ENCODE data around the gene HADHA.

- TF ChIP-seq EZH2 (IDR thresholded peaks at IDR 0.05; ENCODE audit: low read length, unreplicated experiment) (no peak), CTCF (conservative IDR thresholded peaks at IDR 0.05; ENCODE audit: low read depth, low read length) (no peak), EZH2phosphoT487 (IDR thresholded peaks at IDR 0.05; ENCODE audit: borderline replicate concordance, low read length) (no peak)
Observed at GRCh38 chr2:26170795-26171194, 73.6 kb downstream of the HADHA start.
